Heart right ventricle (tissue), 16 donors: ENCODE data around the gene MSH6. TPM values are rescaled to one million over a fixed set of nuclear protein-coding genes. Genes with fewer than 3 reads are reported as not detected.

ENCODE experiments used
- ATAC-seq, 8 donors: fragments of 200-7000 bp; cut with Tn5 transposase; one replicate each; pipeline ENCODE4 v1.9.1; 2020; ENCODE audit warnings: mild to moderate bottlenecking in 8 of 8, moderate library complexity in 8 of 8, moderate number of reproducible peaks in 1 of 8
- DNase-seq, 2 donors: peaks; one replicate each; pipeline ENCODE4 v3.0.0-alpha.2; 2020
- H3K27ac ChIP-seq, 10 donors: fragments of 200-600 bp; sonication (generic) in 2 of 10; one replicate each; pipeline versions ENCODE4 v1.5.0 to v1.8.0; 2020 to 2022; ENCODE audit warnings: mild to moderate bottlenecking in 3 of 10
- H3K27me3 ChIP-seq, 7 donors: fragments of 200-600 bp; one replicate each; pipeline ENCODE4 v1.8.0; 2021 to 2022; ENCODE audit warnings: mild to moderate bottlenecking in 2 of 7
- H3K36me3 ChIP-seq, 9 donors: fragments of 200-600 bp; sonication (generic) in 1 of 9; one replicate each; pipeline versions ENCODE4 v1.5.0 to v1.8.0; 2020 to 2022; ENCODE audit warnings: mild to moderate bottlenecking in 2 of 9
- H3K4me1 ChIP-seq, 9 donors: fragments of 200-600 bp; sonication (generic) in 1 of 9; one replicate each; pipeline versions ENCODE4 v1.5.0 to v1.8.0; 2020 to 2022; ENCODE audit warnings: mild to moderate bottlenecking in 4 of 9
- H3K4me3 ChIP-seq, 10 donors: fragments of 200-600 bp; sonication (generic) in 2 of 10; one replicate each; pipeline versions ENCODE4 v1.5.0 to v1.8.0; 2020 to 2022; ENCODE audit warnings: mild to moderate bottlenecking in 7 of 10, moderate library complexity in 2 of 10
- H3K9me3 ChIP-seq, 11 donors: fragments of 200-600 bp in 10 of 11; sonication (generic) in 2 of 11; one replicate each; pipeline versions ENCODE4 v1.5.0 to v1.8.0; 2013 to 2022; ENCODE audit warnings: mild to moderate bottlenecking in 2 of 11, control low read depth in 1 of 11, moderate library complexity in 1 of 11
- WGBS, 2 donors: extraction: QIAGEN DNeasy Blood & Tissue Kit; methylation state at CpG; one replicate each; pipeline ENCODE4 v1.1.7; 2013; ENCODE audit warnings: inconsistent platforms in 1 of 2; 5-methylcytosine and 5-hydroxymethylcytosine counted together
- intact Hi-C, 10 donors: fragments of 100-400 bp; cut with DNase I; formaldehyde crosslinking; loops; one replicate each; pipeline versions ENCODE4 v1.11.1 to v1.14.2; 2022
- polyA plus RNA-seq, 2 donors: library from polyadenylated mRNA; stranded (reverse); fragments of 200-250 nt; gene quantifications; one replicate each; pipeline ENCODE4 v1.2.3, GENCODE V29; 2013
- total RNA-seq, 10 donors: library from RNA; stranded (reverse); fragmentation: NEBNext Ultra II Directional in 3 of 10; extraction: Animal tissue kit (Norgen Biotek cat#: 25700) in 3 of 10; gene quantifications; one replicate each; pipeline versions ENCODE4 v1.2.1 to v1.2.4, GENCODE V29; 2021 to 2023
- TF ChIP-seq, protein P1 (sequence below), 9 donors: fragments of 200-600 bp; sonication (generic) in 2 of 9; IDR thresholded peaks; one replicate each; pipeline versions ENCODE4 v1.5.0 to v1.8.0; 2021 to 2022; ENCODE audit warnings: antibody characterized with exemption in 9 of 9, mild to moderate bottlenecking in 5 of 9, moderate library complexity in 1 of 9
- donor health status: Arrhythmogenic right ventricular cardiomyopathy.
- donor health status: ischemic (EF 13 %, LVEDD 7.1; RV severe dilation, severe dysfunction).
- donor health status: healthy with polysubstance abuse.
- donor health status: DM: no; HTN: yes; CAD: no.
- donor health status: DM: no; HTN: no; CAD: no.
- donor health status: ischemic (EF 25% LVEDD 6.9; RV normal size, moderate dysfunction).
- donor health status: ischemic (EF 25% LVEDD 5.7; RV mildly dilated, moderate dysfunction).
- donor health status: healthy.
- donor health status: DM: yes; HTN: yes; CAD: no.
- donor health status: Ischemic cardiomyopathy.
- donor health status: ischemic (EF 35%, LVEDD 5.7; RV mildly dilated, moderate dysfunction).
- donor health status: nonischemic (EF 11% LVEDD 7.7; RV severe dilation, severe dysfunction).
- donor health status: DM: yes; HTN: yes; CAD: no.
- donor health status: PGD.
- donor health status: ischemic (EF 29% LVEDD 5.4; RV normal size, mild dysfunction).
- donor health status: nonischemic (EF 23%, LVEDD 6.1; RV moderate dilation, normal function).

Gene MSH6
- total and polyA plus RNA-seq, 12 donors = 4.5 to 25.2 (median 21.0) TPM

DNA sequence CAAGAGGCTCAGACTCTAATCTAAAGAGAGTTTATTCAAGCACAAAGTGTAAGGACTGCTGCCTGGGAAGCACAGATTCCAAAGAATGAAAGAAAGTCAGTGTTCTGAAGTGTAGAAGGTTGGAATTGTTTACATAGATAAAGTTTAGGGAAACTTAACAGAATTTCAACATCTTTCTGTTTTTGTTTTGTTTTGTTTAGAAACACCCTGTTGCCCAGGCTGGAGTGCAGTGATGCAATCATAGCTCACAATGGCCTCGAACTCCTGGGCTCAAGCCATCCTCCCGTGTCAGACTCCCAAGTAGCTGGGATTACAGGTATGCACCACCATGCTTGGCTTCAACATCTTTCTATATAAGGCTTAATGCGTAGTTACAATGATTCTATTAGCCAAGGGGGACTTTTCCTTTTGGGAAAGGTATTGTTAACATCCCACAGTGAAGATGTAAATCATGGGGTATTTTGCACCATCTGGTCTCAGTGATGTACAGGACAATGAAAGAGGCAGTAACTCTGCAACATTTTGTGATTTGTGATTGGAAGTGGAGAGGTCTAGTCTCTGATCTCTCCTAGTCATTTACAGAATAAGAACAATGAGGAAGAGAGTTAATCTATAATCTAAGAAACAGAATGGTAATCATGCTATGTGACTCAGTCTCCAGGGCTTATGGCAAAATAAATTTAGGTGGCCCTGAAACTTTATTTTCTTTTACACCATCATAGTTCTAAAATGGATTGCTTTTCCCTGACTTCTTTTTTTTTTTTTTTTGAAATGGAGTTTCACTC, 45.6 kb upstream of the MSH6 start:
- no peaks in the 10 kb centered on the region for H3K4me1 ChIP-seq
- H3K9me3 ChIP-seq = no peaks in the 10 kb centered on the region
- H3K36me3 ChIP-seq = no peaks in the 10 kb centered on the region
- no peak for DNase-seq
- ATAC-seq = no peak
- H3K4me3 ChIP-seq = no peak overlapping the region
- WGBS, 2 donors = 77 to 89% methylated on average over 3 of the region's 3 CpGs
- TF ChIP-seq, protein P1, sequence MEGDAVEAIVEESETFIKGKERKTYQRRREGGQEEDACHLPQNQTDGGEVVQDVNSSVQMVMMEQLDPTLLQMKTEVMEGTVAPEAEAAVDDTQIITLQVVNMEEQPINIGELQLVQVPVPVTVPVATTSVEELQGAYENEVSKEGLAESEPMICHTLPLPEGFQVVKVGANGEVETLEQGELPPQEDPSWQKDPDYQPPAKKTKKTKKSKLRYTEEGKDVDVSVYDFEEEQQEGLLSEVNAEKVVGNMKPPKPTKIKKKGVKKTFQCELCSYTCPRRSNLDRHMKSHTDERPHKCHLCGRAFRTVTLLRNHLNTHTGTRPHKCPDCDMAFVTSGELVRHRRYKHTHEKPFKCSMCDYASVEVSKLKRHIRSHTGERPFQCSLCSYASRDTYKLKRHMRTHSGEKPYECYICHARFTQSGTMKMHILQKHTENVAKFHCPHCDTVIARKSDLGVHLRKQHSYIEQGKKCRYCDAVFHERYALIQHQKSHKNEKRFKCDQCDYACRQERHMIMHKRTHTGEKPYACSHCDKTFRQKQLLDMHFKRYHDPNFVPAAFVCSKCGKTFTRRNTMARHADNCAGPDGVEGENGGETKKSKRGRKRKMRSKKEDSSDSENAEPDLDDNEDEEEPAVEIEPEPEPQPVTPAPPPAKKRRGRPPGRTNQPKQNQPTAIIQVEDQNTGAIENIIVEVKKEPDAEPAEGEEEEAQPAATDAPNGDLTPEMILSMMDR (IDR thresholded peaks at IDR 0.05) = no peak
- no peak overlapping the region for H3K27ac ChIP-seq
- peaks cover 0 to 8% (median 0%) of the 10 kb centered on the region in 7 donors for H3K27me3 ChIP-seq
- intact Hi-C loops = no loop called here

DNA sequence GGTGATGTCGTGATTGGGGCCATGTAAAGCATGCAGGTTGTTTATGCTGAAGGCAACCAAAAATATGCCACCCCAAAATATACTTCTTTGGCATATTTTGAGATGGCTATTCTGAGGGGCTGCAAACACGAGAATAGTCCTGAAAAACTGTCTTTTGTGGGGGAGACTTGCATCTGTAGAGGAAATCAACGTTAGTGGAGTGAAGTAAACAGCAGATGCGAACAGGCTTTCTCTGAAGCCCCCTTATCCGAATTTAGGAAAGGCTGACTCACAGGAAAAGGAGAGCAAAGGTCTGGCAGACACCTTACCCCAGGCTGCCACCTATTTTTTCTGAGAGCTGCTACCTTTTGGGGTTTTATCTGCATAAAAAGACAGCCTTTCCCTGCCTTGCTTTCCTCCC, 44.6 kb upstream of the MSH6 start:
- no peaks in the 10 kb centered on the region for H3K4me1 ChIP-seq
- no peak overlapping the region for H3K4me3 ChIP-seq
- H3K9me3 ChIP-seq = no peaks in the 10 kb centered on the region
- intact Hi-C loops = no loop called here
- no peak for ATAC-seq
- no peak for DNase-seq
- H3K27me3 ChIP-seq = peaks cover 0 to 9% (median 0%) of the 10 kb centered on the region in 7 donors
- WGBS, 2 donors = 64 to 65% methylated on average over 5 of the region's 5 CpGs
- H3K36me3 ChIP-seq = no peaks in the 10 kb centered on the region
- TF ChIP-seq, protein P1 (IDR thresholded peaks at IDR 0.05) = no peak
- H3K27ac ChIP-seq = no peak overlapping the region

DNA sequence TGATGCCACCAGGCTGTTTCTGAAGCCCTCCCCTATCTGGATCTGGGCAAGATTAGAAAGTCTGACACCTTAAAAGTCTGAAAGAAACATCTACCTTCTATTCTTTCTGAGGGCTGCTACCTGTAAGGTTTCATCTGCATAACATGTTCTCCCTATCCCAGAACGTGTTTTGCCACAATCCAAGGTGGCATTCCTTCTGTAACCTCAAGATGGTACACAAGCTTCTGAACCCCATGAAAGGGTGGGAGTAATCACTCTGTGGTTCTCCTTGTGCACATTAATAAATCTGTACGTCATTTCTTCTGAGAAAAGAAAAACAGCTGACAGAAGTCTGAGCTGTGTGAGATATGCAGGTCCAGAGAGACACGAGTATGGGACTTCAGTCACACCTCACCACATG, 41.8 kb upstream of the MSH6 start:
- DNase-seq = no peak
- H3K4me3 ChIP-seq = no peak overlapping the region
- intact Hi-C loops = no loop called here
- H3K36me3 ChIP-seq = no peaks in the 10 kb centered on the region
- no peak for ATAC-seq
- H3K27me3 ChIP-seq = peaks cover 0 to 18% (median 0%) of the 10 kb centered on the region in 7 donors
- H3K4me1 ChIP-seq = no peaks in the 10 kb centered on the region
- H3K27ac ChIP-seq = no peak overlapping the region
- 52 to 63% methylated on average over 3 of the region's 3 CpGs for WGBS, 2 donors
- no peaks in the 10 kb centered on the region for H3K9me3 ChIP-seq
- TF ChIP-seq, protein P1 (IDR thresholded peaks at IDR 0.05) = no peak

DNA sequence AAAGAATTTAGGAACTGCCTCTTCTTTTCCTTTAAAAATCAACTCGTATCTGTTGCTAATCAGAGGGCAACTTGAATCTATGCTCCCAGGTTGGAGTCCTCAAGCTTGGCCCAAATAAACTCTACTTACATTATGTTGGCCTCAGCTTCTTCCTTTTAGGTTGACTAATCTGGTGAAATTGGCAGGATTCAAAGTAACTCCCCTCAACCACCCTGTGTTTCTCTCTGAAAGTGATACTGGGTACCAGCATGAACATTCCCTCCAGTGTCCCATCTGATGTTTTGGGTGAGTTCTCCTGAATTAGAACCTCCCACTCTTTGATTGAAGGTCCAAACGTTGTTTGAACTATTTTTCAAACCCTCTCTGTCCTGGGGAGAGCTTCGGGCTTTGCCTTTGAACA, 41.3 kb upstream of the MSH6 start:
- no peak overlapping the region for H3K27ac ChIP-seq
- H3K36me3 ChIP-seq = no peaks in the 10 kb centered on the region
- DNase-seq (no peak), ATAC-seq (no peak)
- WGBS, 2 donors = 54 to 58% methylated on average over 3 of the region's 3 CpGs
- TF ChIP-seq, protein P1 (IDR thresholded peaks at IDR 0.05) = no peak
- intact Hi-C loops = no loop called here
- H3K9me3 ChIP-seq = peaks cover 0 to under 1% (median 0%) of the 10 kb centered on the region in 11 donors
- no peaks in the 10 kb centered on the region for H3K4me1 ChIP-seq
- H3K27me3 ChIP-seq = peaks cover 0 to 18% (median 0%) of the 10 kb centered on the region in 7 donors
- no peak overlapping the region for H3K4me3 ChIP-seq
